Left forelimb (tissue), 1 donor: ENCODE results near the gene SLC2A1.
"Not testable (repeated sequence)": the region's sequence is repeated elsewhere in the genome, so short reads cannot be mapped to it uniquely, and the experiment has no call there.

ENCODE experiments used
- DNase-seq: peaks from one replicate; pipeline ENCODE4 v3.0.0-alpha.2; 2018; ENCODE audit warnings: low spot score

SLC2A1 gene

GRCh38 chr1:42899960-42900359 is 58.7 kb downstream of the SLC2A1 start:
- not testable (repeated sequence) for DNase-seq

- no peak for DNase-seq
These were observed 67.1 kb downstream of the SLC2A1 start for GRCh38 chr1:42891465-42892138.

- no peak for DNase-seq
These were observed 69.4 kb downstream of the SLC2A1 start for GRCh38 chr1:42889264-42889663.

GRCh38 chr1:42888013-42888633 is 70.5 kb downstream of the SLC2A1 start:
- no peak for DNase-seq

- DNase-seq = no peak
These were observed 71.3 kb downstream of the SLC2A1 start for GRCh38 chr1:42887366-42887765.

- DNase-seq = no peak
These were observed 71.9 kb downstream of the SLC2A1 start for GRCh38 chr1:42886800-42887199.

GRCh38 chr1:42886046-42886739 is 72.5 kb downstream of the SLC2A1 start:
- no peak for DNase-seq

GRCh38 chr1:42880384-42880783 is 78.3 kb downstream of the SLC2A1 start:
- DNase-seq = no peak

GRCh38 chr1:42877380-42877779 is 81.3 kb downstream of the SLC2A1 start:
- no peak for DNase-seq

- DNase-seq = no peak
These were observed 82.7 kb downstream of the SLC2A1 start for GRCh38 chr1:42876009-42876408.
